Ascending aorta (tissue), 2 donors: ENCODE results near the gene RAB7B. TPM values are rescaled to one million over a fixed set of nuclear protein-coding genes. Genes with fewer than 3 reads are reported as not detected.

Experiments
- DNase-seq, 2 donors: peaks; one replicate each; pipeline ENCODE4 v3.0.0-alpha.2; 2019; ENCODE audit warnings: low spot score in 2 of 2
- H3K27ac ChIP-seq, 2 donors: fragments of 200-600 bp; sonication (generic); one replicate each; pipeline ENCODE4 v1.5.1; 2016 to 2017; ENCODE audit warnings: mild to moderate bottlenecking in 1 of 2
- H3K27me3 ChIP-seq: fragments of 200-600 bp; sonication (generic); one replicate; pipeline ENCODE4 v1.5.1; 2017
- H3K36me3 ChIP-seq, 2 donors: fragments of 200-600 bp; sonication (generic); one replicate each; pipeline ENCODE4 v1.5.1; 2016
- H3K4me1 ChIP-seq, 2 donors: fragments of 200-600 bp; sonication (generic); one replicate each; pipeline ENCODE4 v1.5.1; 2016 to 2017; ENCODE audit warnings: mild to moderate bottlenecking in 1 of 2
- H3K4me3 ChIP-seq, 2 donors: fragments of 200-600 bp; sonication (generic); one replicate each; pipeline ENCODE4 v1.5.1; 2016 to 2017; ENCODE audit warnings: mild to moderate bottlenecking in 1 of 2
- H3K9me3 ChIP-seq, 2 donors: fragments of 200-600 bp; sonication (generic); one replicate each; pipeline ENCODE4 v1.5.1; 2016
- intact Hi-C: fragments of 100-400 bp; cut with DNase I; formaldehyde crosslinking; loops from one replicate; pipeline ENCODE4 v1.15.1; 2023
- total RNA-seq: library from RNA; depleted of rRNA; stranded (reverse); fragments of >200 nt; gene quantifications from one replicate; pipeline ENCODE4 v1.1.0, GENCODE V29; 2016
- TF ChIP-seq, protein P1 (sequence below), 3 experiments: fragments of 200-600 bp in 2 of 3; fragments of 450-650 bp in 1 of 3; sonication (generic) in 2 of 3; IDR thresholded peaks; one replicate each; pipeline ENCODE4 v1.5.1; 2016 to 2019; ENCODE audit warnings: antibody characterized with exemption in 3 of 3, mild to moderate bottlenecking in 1 of 3, moderate library complexity in 1 of 3

The RAB7B gene
- total RNA-seq, 1 donor from 2014 or later, result not detected

GRCh38 chr1:205980237-205980870, 22.8 kb downstream of the RAB7B start:
- Histone ChIP-seq H3K4me3 (no peak overlapping the region), H3K36me3 (no peaks in the 10 kb centered on the region), H3K27me3 (no peaks in the 10 kb centered on the region), H3K4me1 (peaks cover 0 to 6% of the 10 kb centered on the region in 2 donors), H3K9me3 (no peaks in the 10 kb centered on the region), H3K27ac (no peak overlapping the region)
- intact Hi-C loops, result no loop called here
- DNase-seq, result no peak
- TF ChIP-seq, protein P1, sequence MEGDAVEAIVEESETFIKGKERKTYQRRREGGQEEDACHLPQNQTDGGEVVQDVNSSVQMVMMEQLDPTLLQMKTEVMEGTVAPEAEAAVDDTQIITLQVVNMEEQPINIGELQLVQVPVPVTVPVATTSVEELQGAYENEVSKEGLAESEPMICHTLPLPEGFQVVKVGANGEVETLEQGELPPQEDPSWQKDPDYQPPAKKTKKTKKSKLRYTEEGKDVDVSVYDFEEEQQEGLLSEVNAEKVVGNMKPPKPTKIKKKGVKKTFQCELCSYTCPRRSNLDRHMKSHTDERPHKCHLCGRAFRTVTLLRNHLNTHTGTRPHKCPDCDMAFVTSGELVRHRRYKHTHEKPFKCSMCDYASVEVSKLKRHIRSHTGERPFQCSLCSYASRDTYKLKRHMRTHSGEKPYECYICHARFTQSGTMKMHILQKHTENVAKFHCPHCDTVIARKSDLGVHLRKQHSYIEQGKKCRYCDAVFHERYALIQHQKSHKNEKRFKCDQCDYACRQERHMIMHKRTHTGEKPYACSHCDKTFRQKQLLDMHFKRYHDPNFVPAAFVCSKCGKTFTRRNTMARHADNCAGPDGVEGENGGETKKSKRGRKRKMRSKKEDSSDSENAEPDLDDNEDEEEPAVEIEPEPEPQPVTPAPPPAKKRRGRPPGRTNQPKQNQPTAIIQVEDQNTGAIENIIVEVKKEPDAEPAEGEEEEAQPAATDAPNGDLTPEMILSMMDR (IDR thresholded peaks at IDR 0.05), result no peak

GRCh38 chr1:205979301-205979700, 23.9 kb downstream of the RAB7B start:
- Histone ChIP-seq H3K27ac (no peak overlapping the region), H3K36me3 (no peaks in the 10 kb centered on the region), H3K27me3 (no peaks in the 10 kb centered on the region), H3K4me3 (no peak overlapping the region), H3K4me1 (peaks cover 0 to 7% of the 10 kb centered on the region in 2 donors), H3K9me3 (no peaks in the 10 kb centered on the region)
- no peak for DNase-seq
- intact Hi-C loops, result loop anchor here (5.0 kb wide), 2 partner anchors 167 to 322 kb away; partner anchors contain the start of gene SLC41A1
- TF ChIP-seq, protein P1 (IDR thresholded peaks at IDR 0.05), result no peak

GRCh38 chr1:205978676-205979075, 24.5 kb downstream of the RAB7B start:
- intact Hi-C loops, result loop anchor here (5.0 kb wide), 2 partner anchors 166 to 321 kb away; partner anchors contain the start of gene SLC41A1
- no peak for DNase-seq
- no peaks in the 10 kb centered on the region for H3K36me3 ChIP-seq

DNA sequence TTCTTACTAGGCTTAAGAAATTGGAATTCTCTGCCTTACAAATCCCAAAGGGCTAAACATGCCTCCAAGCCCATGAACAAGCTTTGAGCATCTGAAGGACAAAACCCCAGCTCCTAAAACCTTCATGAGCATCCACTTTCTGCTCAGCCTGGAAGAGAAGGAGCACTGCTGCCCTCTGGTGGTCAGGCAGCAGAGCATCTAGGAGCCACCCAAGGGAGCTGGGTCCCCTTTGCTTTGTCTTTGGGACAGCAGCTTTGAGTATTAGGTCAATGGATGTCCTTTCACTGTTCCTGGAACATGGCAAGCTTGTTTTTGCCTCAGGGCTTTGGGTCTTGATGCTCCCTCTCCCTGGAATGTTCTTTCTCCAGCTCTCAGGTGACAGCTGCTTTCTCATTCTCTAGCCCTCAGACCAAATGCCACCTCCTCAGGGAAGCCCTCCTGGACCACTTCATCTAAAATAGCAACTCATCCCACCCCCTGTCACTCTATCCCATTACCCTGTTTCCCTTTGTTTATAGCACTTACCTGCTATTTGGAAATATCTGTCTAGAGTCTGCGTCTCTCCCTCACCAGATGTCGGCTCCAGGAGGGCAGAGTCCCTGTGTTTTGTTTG, 25.7 kb downstream of the RAB7B start:
- no peak overlapping the region for H3K27ac ChIP-seq
- H3K9me3 ChIP-seq, result no peaks in the 10 kb centered on the region
- no peak overlapping the region for H3K4me3 ChIP-seq
- H3K4me1 ChIP-seq, result peaks cover 0 to 7% of the 10 kb centered on the region in 2 donors
- DNase-seq, result peak in 1 of 2 donors; percentile 75
- H3K36me3 ChIP-seq, result no peaks in the 10 kb centered on the region
- TF ChIP-seq, protein P1 (IDR thresholded peaks at IDR 0.05), result peak; percentile 90 to 97 (median 93)
- intact Hi-C loops, result loop anchor here (1.0 to 5.0 kb wide), 4 partner anchors 58 to 320 kb away; partner anchors contain the start of gene SLC41A1
- no peaks in the 10 kb centered on the region for H3K27me3 ChIP-seq

More at GRCh38 chr1:205978676-205979075, 24.5 kb downstream of the RAB7B start:
- H3K27me3 ChIP-seq, result no peaks in the 10 kb centered on the region
- H3K4me1 ChIP-seq, result peaks cover 0 to 7% of the 10 kb centered on the region in 2 donors
- H3K4me3 ChIP-seq, result no peak overlapping the region
- H3K9me3 ChIP-seq, result no peaks in the 10 kb centered on the region
- H3K27ac ChIP-seq, result no peak overlapping the region
- TF ChIP-seq, protein P1 (IDR thresholded peaks at IDR 0.05), result no peak

DNA sequence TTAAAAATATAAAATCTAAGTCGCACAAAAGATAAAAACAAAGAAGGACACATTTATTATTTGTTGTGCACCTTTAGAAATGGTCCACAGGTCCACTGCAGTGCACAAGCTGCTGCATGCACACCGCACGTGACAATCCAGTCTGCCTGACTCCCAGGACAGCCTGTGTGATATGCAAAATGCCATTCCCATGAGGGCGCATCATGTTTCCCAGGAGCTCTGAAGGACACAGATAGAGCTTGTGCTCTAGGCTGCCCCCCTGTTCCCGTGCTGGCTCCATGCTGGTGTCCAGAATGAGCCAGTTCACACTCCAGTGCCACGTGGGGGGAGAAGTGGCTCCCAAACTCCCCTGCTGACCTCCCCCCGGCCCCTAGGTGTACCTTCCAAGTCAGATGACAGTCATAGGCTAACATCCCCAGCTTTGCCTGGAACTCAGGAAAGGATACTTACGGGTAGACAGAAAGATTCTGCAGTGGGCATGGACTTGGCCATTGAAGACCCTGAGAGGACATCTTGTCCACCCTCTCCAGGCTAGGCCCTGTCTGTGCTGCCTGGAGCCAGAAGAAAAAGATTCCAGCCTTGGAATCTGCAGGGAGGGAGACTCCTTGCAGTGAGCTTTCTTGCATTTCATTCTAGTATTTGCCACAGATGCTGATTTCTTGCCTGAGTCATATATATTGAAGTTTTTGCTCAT, 26.3 kb downstream of the RAB7B start:
- no peak overlapping the region for H3K27ac ChIP-seq

More for the DNA sequence above, 26.3 kb downstream of the RAB7B start:
- H3K9me3 ChIP-seq, result no peaks in the 10 kb centered on the region
- TF ChIP-seq, protein P1 (IDR thresholded peaks at IDR 0.05), result no peak
- H3K27me3 ChIP-seq, result no peaks in the 10 kb centered on the region
- no peaks in the 10 kb centered on the region for H3K36me3 ChIP-seq
- peaks cover 0 to 7% of the 10 kb centered on the region in 2 donors for H3K4me1 ChIP-seq
- DNase-seq, result no peak
- H3K4me3 ChIP-seq, result no peak overlapping the region
- intact Hi-C loops, result loop anchor here (1.0 to 5.0 kb wide), 4 partner anchors 58 to 320 kb away; partner anchors contain the start of gene SLC41A1
